Muscle layer of duodenum (tissue), 2 donors: ENCODE data around the gene TBC1D22A.
A peak's percentile ranks its signal among the peaks of the same experiment; 100 is the strongest.

Source experiments
- H3K27ac ChIP-seq: one replicate; pipeline ENCODE4 v1.7.0; 2013; ENCODE audit warnings: mild to moderate bottlenecking, low read length
- H3K27me3 ChIP-seq: one replicate; pipeline ENCODE4 v1.7.0; 2013; ENCODE audit warnings: low read depth, mild to moderate bottlenecking, control low read depth, low read length
- H3K36me3 ChIP-seq, 2 donors: one replicate each; pipeline ENCODE4 v1.7.0; 2013; ENCODE audit warnings: low read length in 2 of 2, control low read depth in 1 of 2, mild to moderate bottlenecking in 1 of 2; ENCODE audit not compliant: insufficient read depth in 2 of 2, control insufficient read depth in 1 of 2
- H3K4me1 ChIP-seq, 2 donors: one replicate each; pipeline ENCODE4 v1.7.0; 2013; ENCODE audit warnings: low read length in 2 of 2, mild to moderate bottlenecking in 2 of 2, control low read depth in 1 of 2, moderate library complexity in 1 of 2; ENCODE audit not compliant: insufficient read depth in 2 of 2, control insufficient read depth in 1 of 2
- H3K4me3 ChIP-seq, 2 donors: one replicate each; pipeline ENCODE4 v1.7.0; 2013; ENCODE audit warnings: low read length in 2 of 2, low read depth in 1 of 2, mild to moderate bottlenecking in 1 of 2
- H3K9me3 ChIP-seq, 2 donors: one replicate each; pipeline ENCODE4 v1.7.0; 2013; ENCODE audit warnings: low read length in 2 of 2, control low read depth in 1 of 2, mild to moderate bottlenecking in 1 of 2; ENCODE audit not compliant: control insufficient read depth in 1 of 2
- donor health status: healthy.

The TBC1D22A gene

GRCh38 chr22:46918197-46918596 is 155.7 kb downstream of the TBC1D22A start:
- no peaks in the 10 kb centered on the region for H3K27me3 ChIP-seq
- H3K36me3 ChIP-seq: peaks cover 5 to 8% of the 10 kb centered on the region in 2 donors
- no peaks in the 10 kb centered on the region for H3K4me1 ChIP-seq
- peaks cover 0 to 5% of the 10 kb centered on the region in 2 donors for H3K9me3 ChIP-seq
- H3K27ac ChIP-seq: no peak overlapping the region
- H3K4me3 ChIP-seq: no peak overlapping the region

- Histone ChIP-seq H3K27me3 (no peaks in the 10 kb centered on the region), H3K4me1 (no peaks in the 10 kb centered on the region), H3K4me3 (no peak overlapping the region), H3K36me3 (peaks cover 4 to 5% of the 10 kb centered on the region in 2 donors), H3K27ac (no peak overlapping the region), H3K9me3 (peaks cover 0 to 5% of the 10 kb centered on the region in 2 donors)
Observed at GRCh38 chr22:46922037-46922436, 159.6 kb downstream of the TBC1D22A start.

GRCh38 chr22:46923394-46923793 is 160.9 kb downstream of the TBC1D22A start:
- no peak overlapping the region for H3K27ac ChIP-seq
- H3K9me3 ChIP-seq: peaks cover 0 to 5% of the 10 kb centered on the region in 2 donors
- H3K4me1 ChIP-seq: no peaks in the 10 kb centered on the region
- H3K36me3 ChIP-seq: peaks cover under 1 to 3% of the 10 kb centered on the region in 2 donors
- no peak overlapping the region for H3K4me3 ChIP-seq
- no peaks in the 10 kb centered on the region for H3K27me3 ChIP-seq

- peaks cover 0 to 5% of the 10 kb centered on the region in 2 donors for H3K9me3 ChIP-seq
- H3K36me3 ChIP-seq: peaks cover 0 to 3% of the 10 kb centered on the region in 2 donors
- no peaks in the 10 kb centered on the region for H3K4me1 ChIP-seq
- no peak overlapping the region for H3K27ac ChIP-seq
- H3K4me3 ChIP-seq: no peak overlapping the region
- H3K27me3 ChIP-seq: no peaks in the 10 kb centered on the region
Observed at GRCh38 chr22:46925818-46926217, 163.4 kb downstream of the TBC1D22A start.

- Histone ChIP-seq H3K9me3 (no peaks in the 10 kb centered on the region), H3K27ac (no peak overlapping the region), H3K4me1 (no peaks in the 10 kb centered on the region), H3K4me3 (no peak overlapping the region), H3K27me3 (no peaks in the 10 kb centered on the region), H3K36me3 (peaks cover 0 to 3% of the 10 kb centered on the region in 2 donors)
Observed at GRCh38 chr22:46929046-46929709, 166.7 kb downstream of the TBC1D22A start.

GRCh38 chr22:46929710-46930204 is 167.3 kb downstream of the TBC1D22A start:
- H3K36me3 ChIP-seq: peaks cover 0 to 3% of the 10 kb centered on the region in 2 donors
- no peaks in the 10 kb centered on the region for H3K27me3 ChIP-seq
- no peaks in the 10 kb centered on the region for H3K9me3 ChIP-seq
- H3K27ac ChIP-seq: no peak overlapping the region
- no peak overlapping the region for H3K4me3 ChIP-seq
- H3K4me1 ChIP-seq: no peaks in the 10 kb centered on the region

GRCh38 chr22:46931414-46931813 is 169.0 kb downstream of the TBC1D22A start:
- Histone ChIP-seq H3K4me3 (no peak overlapping the region), H3K4me1 (no peaks in the 10 kb centered on the region), H3K9me3 (no peaks in the 10 kb centered on the region), H3K27ac (no peak overlapping the region), H3K27me3 (no peaks in the 10 kb centered on the region), H3K36me3 (no peaks in the 10 kb centered on the region)

GRCh38 chr22:46931881-46932280 is 169.4 kb downstream of the TBC1D22A start:
- H3K9me3 ChIP-seq: no peaks in the 10 kb centered on the region
- H3K36me3 ChIP-seq: no peaks in the 10 kb centered on the region
- no peak overlapping the region for H3K27ac ChIP-seq
- H3K4me3 ChIP-seq: no peak overlapping the region
- H3K27me3 ChIP-seq: no peaks in the 10 kb centered on the region
- no peaks in the 10 kb centered on the region for H3K4me1 ChIP-seq

DNA sequence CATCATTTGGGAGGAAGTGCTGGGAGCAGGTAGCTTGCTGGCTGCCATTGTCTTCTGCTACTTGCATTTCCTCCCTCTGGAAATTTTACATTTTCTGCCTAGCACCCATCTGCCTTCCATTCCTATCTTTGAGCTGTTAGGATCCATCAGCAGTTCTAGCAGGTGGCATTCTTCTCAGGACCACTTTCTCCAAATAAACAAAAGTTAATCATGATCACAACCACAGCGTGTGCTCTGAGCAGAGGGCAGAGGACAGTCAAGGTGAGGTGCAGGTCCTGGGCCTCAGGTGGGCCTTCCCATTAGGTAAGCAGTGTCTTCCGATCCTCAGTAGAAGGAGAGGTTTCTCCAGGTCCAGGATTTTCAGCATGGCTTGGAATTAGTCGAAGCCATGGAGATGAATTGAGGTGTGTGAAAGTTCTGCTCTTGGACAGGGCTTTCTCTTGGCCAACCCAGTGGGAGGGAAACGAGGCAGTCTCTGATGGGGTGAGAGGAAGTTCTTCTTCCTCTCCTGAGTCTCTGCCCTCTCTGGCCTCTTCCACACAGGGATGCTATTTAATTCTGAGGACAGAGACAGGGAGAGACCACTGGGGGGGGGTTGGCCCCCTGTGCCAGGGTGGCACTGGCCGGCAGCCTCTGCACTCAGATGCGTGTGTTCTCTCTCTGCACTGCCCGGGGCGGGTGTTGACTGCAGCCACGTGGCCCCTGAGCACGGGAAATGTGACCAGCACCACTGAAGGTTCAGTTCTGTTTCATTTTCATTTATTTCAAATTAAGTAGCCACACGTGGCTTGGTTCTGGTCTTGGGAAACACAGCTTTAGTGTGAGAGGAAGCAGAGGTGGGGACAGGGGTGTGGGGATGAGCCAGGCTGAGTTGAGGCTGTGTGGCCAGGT is 170.8 kb downstream of the TBC1D22A start:
- Histone ChIP-seq H3K4me3 (no peak overlapping the region), H3K9me3 (no peaks in the 10 kb centered on the region), H3K4me1 (no peaks in the 10 kb centered on the region), H3K27ac (no peak overlapping the region), H3K36me3 (no peaks in the 10 kb centered on the region), H3K27me3 (no peaks in the 10 kb centered on the region)

DNA sequence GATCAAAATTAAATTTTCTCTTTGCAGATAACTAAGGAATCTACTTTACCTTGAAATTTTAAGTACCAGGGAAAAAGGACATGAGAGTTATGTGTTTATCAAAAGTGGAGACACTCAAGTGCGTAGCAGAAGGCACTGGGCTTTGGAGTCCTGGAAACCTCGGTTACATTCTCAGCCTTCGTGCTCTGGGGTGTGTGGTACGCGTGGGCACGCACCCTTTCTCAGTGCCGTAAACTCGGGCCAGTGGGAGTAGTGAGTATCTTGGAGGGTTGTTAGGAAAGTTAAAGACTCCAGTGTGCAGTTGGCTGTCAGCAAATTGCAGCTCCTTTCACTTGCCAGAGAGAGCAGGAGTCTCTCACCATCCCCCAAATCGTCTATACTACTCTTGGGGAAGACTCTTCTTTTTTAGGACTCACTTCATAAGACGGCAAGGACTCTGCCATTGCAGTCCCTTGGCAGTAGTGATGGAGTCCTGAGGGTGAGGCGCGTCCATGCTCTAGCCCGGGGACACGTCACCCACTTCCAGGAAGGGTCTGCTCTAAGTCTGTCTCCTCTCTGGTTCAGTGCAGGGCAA is 171.8 kb downstream of the TBC1D22A start:
- Histone ChIP-seq H3K4me1 (no peaks in the 10 kb centered on the region), H3K36me3 (no peaks in the 10 kb centered on the region), H3K4me3 (no peak overlapping the region), H3K9me3 (no peaks in the 10 kb centered on the region), H3K27ac (no peak overlapping the region), H3K27me3 (no peaks in the 10 kb centered on the region)

- no peaks in the 10 kb centered on the region for H3K9me3 ChIP-seq
- no peaks in the 10 kb centered on the region for H3K4me1 ChIP-seq
- H3K4me3 ChIP-seq: no peak overlapping the region
- H3K27me3 ChIP-seq: no peaks in the 10 kb centered on the region
- peak overlapping the region; percentile 57 for H3K27ac ChIP-seq
- H3K36me3 ChIP-seq: no peaks in the 10 kb centered on the region
Observed at GRCh38 chr22:46934746-46935491, 172.5 kb downstream of the TBC1D22A start.
